ENCODE data around the gene TRMT44. TPM values are rescaled to one million over a fixed set of nuclear protein-coding genes. Genes with fewer than 3 reads are reported as not detected.

TRMT44 gene
- total RNA-seq, 1 experiment from 2014 or later, result 24.4 TPM

GRCh38 chr4:8403173-8403753 lies 37.3 kb upstream of the TRMT44 start:
- no TSS peak for BruUV-seq (replicated peaks)

DNA sequence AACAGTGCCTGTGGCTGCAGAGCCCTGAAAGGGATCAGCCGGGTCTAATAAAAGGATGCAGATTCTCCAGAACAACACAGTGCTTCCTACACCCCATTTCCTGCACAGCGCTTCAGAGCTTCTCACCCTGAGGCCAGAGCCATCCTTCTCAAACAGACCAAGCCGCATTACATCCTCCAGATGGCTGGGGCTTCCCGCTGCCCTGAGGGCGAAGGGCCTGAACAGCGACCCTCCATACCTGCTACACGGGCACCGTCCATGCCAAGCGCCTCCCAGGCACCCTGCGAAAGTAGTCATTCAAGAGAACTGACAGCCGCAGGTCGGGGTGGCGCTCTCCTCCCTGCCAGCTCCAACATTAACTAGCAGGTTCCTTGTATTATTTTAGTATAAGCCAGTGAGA lies 36.6 kb upstream of the TRMT44 start:
- no peak overlapping the region for H3K4me3 Mint-ChIP-seq (ENCODE audit: unreplicated experiment)

More at GRCh38 chr4:8403173-8403753, 37.3 kb upstream of the TRMT44 start:
- no peaks in the 10 kb centered on the region for H3K4me1 Mint-ChIP-seq (ENCODE audit: insufficient read depth, unreplicated experiment)
- no peaks in the 10 kb centered on the region for H3K9me3 Mint-ChIP-seq (ENCODE audit: unreplicated experiment)
- no peaks in the 10 kb centered on the region for H3K27me3 Mint-ChIP-seq (ENCODE audit: insufficient read depth, unreplicated experiment)
- TF ChIP-seq CTCF (IDR thresholded peaks at IDR 0.05; ENCODE audit: unreplicated experiment), result peak; percentile 88
- ChIA-PET POLR2A (no interaction called here), CTCF (interaction anchor here (0.6 to 4.3 kb wide), 31 partner anchors 10 to 417 kb away, joined by 3 to 41 read pairs (median 4); no protein-coding TSS in a partner anchor)
- no peak overlapping the region for H3K4me3 Mint-ChIP-seq (ENCODE audit: unreplicated experiment)
- no peak overlapping the region for H3K27ac Mint-ChIP-seq (ENCODE audit: low read depth, unreplicated experiment)
- peak; percentile 83 for DNase-seq (ENCODE audit: unreplicated experiment)
- intact Hi-C loops (cut with micrococcal nuclease), result loop anchor here (1.0 to 2.0 kb wide), 3 partner anchors 128 to 161 kb away; no protein-coding TSS in a partner anchor
- peaks cover 28% of the 10 kb centered on the region for H3K36me3 Mint-ChIP-seq (ENCODE audit: insufficient read depth, unreplicated experiment)

GRCh38 chr4:8404791-8405515 lies 35.6 kb upstream of the TRMT44 start:
- CTCF ChIA-PET, result interaction anchor here (1.2 to 4.3 kb wide), 5 partner anchors 15 to 228 kb away, joined by 3 to 29 read pairs (median 3); no protein-coding TSS in a partner anchor
- no peaks in the 10 kb centered on the region for H3K9me3 Mint-ChIP-seq (ENCODE audit: unreplicated experiment)
- no peak overlapping the region for H3K4me3 Mint-ChIP-seq (ENCODE audit: unreplicated experiment)
- no peaks in the 10 kb centered on the region for H3K27me3 Mint-ChIP-seq (ENCODE audit: insufficient read depth, unreplicated experiment)
- intact Hi-C loops (cut with micrococcal nuclease), result no loop called here
- no peak overlapping the region for H3K27ac Mint-ChIP-seq (ENCODE audit: low read depth, unreplicated experiment)
- peaks cover 28% of the 10 kb centered on the region for H3K36me3 Mint-ChIP-seq (ENCODE audit: insufficient read depth, unreplicated experiment)
- H3K4me1 Mint-ChIP-seq (ENCODE audit: insufficient read depth, unreplicated experiment), result peaks cover 6% of the 10 kb centered on the region
- no TSS peak for BruUV-seq (replicated peaks)
- no peak for DNase-seq (ENCODE audit: unreplicated experiment)
- POLR2A ChIA-PET, result no interaction called here
- TF ChIP-seq CTCF (IDR thresholded peaks at IDR 0.05; ENCODE audit: unreplicated experiment), result no peak

More for the DNA sequence above, 36.6 kb upstream of the TRMT44 start:
- CTCF ChIA-PET, result interaction anchor here (0.6 to 4.3 kb wide), 11 partner anchors 14 to 416 kb away, joined by 3 to 41 read pairs (median 4); no protein-coding TSS in a partner anchor
- DNase-seq (ENCODE audit: unreplicated experiment), result no peak
- TF ChIP-seq CTCF (IDR thresholded peaks at IDR 0.05; ENCODE audit: unreplicated experiment), result no peak
- Mint-ChIP-seq H3K36me3 (ENCODE audit: insufficient read depth, unreplicated experiment) (peaks cover 28% of the 10 kb centered on the region), H3K27me3 (ENCODE audit: insufficient read depth, unreplicated experiment) (no peaks in the 10 kb centered on the region), H3K4me1 (ENCODE audit: insufficient read depth, unreplicated experiment) (no peaks in the 10 kb centered on the region), H3K9me3 (ENCODE audit: unreplicated experiment) (no peaks in the 10 kb centered on the region), H3K27ac (ENCODE audit: low read depth, unreplicated experiment) (no peak overlapping the region)
- POLR2A ChIA-PET, result no interaction called here
- no TSS peak for BruUV-seq (replicated peaks)
- intact Hi-C loops (cut with micrococcal nuclease), result loop anchor here (1.0 to 2.0 kb wide), 3 partner anchors 129 to 162 kb away; no protein-coding TSS in a partner anchor

DNA sequence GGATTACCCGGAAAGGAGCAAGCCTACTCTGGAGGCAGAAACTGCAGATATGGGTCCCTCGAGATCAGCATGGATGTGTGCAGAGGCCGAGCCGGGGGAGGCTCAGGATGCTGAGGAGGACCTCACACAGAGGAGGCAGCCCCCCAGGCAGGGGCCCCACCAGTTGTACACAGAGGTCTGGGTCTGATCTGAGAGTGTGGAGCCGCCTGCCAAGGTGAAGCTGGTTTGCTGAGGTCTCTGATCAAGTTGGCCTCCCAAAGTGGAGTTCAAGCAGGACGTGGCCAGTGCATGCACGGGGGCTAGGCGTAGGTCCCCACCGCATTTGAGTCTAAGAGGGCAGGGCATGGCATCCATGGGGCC lies 35.1 kb upstream of the TRMT44 start:
- Mint-ChIP-seq H3K36me3 (ENCODE audit: insufficient read depth, unreplicated experiment) (peaks cover 30% of the 10 kb centered on the region), H3K27ac (ENCODE audit: low read depth, unreplicated experiment) (no peak overlapping the region), H3K4me1 (ENCODE audit: insufficient read depth, unreplicated experiment) (peaks cover 6% of the 10 kb centered on the region), H3K27me3 (ENCODE audit: insufficient read depth, unreplicated experiment) (no peaks in the 10 kb centered on the region), H3K9me3 (ENCODE audit: unreplicated experiment) (no peaks in the 10 kb centered on the region), H3K4me3 (ENCODE audit: unreplicated experiment) (no peak overlapping the region)
- ChIA-PET CTCF (interaction anchor here (0.6 to 1.9 kb wide), 5 partner anchors 15 to 229 kb away, joined by 3 to 7 read pairs (median 5); no protein-coding TSS in a partner anchor), POLR2A (no interaction called here)
- DNase-seq (ENCODE audit: unreplicated experiment), result no peak
- intact Hi-C loops (cut with micrococcal nuclease), result no loop called here
- TF ChIP-seq CTCF (IDR thresholded peaks at IDR 0.05; ENCODE audit: unreplicated experiment), result no peak
- BruUV-seq (replicated peaks), result no TSS peak

Data from MCF 10A (cell line).